Measurements from ENCODE around the gene IRGQ.
"Not testable (repeated sequence)": the region's sequence is repeated elsewhere in the genome, so short reads cannot be mapped to it uniquely, and the experiment has no call there.

The IRGQ gene

DNA sequence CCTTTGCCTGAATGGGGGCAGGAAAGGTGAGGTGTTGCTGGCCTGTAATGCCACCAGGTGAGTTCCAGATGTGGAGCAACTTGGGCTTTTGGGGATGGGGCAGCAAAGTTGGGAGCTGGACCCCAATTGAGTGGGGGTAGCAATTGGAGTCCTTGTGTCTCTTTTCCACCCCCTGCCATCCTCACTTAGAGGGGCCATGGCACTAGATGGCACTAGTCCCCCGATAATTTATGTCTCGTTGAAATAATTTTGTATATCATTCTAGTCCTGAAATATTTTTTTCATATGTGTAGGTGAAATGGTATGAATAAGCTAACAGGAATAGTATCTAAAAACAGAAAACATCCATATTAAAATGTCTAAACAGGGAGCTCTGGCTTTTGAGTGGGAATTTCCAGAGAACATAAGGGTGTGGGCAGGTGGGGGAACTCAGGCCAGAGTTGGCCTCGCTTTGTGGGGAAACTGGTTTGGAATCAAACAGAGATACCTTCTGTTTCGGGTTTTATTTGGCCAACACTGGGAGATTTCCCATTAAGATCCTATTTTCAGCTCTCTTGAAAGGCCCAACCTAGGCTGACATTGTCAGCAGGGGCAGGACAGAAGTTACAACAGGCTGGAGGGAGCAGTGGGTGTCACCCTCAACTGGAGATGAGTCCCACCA is 3.8 kb upstream of the IRGQ start:
- in situ Hi-C loops (cut with HindIII; ENCODE audit: low sequenced_read_pairs), result no loop called here

DNA sequence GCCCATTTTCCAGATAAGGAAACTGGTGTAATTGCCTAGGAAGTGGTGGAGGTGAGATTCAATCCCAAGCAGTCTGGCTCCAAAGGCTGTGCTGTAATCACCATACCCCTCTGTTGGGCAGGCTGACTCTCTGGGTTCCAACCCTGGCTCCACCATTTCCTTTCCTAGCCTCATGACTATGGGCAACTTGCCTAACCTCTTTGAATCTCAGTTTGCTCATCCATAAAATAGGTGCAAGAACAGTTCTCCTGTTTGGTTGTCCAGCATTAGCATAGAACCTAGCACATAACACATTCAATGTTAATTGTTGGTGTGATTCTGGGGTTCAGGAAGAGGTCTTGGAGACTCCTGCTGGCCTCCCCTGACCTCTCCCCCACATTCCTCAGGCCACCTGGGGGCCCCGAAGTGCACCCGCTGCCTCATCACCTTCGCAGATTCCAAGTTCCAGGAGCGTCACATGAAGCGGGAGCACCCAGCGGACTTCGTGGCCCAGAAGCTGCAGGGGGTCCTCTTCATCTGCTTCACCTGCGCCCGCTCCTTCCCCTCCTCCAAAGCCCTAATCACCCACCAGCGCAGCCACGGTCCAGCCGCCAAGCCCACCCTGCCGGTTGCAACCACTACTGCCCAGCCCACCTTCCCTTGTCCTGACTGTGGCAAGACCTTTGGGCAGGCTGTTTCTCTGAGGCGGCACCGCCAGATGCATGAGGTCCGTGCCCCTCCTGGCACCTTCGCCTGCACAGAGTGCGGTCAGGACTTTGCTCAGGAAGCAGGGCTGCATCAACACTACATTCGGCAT is 2.7 kb upstream of the IRGQ start:
- in situ Hi-C loops (cut with HindIII; ENCODE audit: low sequenced_read_pairs), result no loop called here

GRCh38 chr19:43597876-43598275 is 1.9 kb upstream of the IRGQ start:
- in situ Hi-C loops (cut with HindIII; ENCODE audit: low sequenced_read_pairs), result no loop called here

- in situ Hi-C loops (cut with HindIII; ENCODE audit: low sequenced_read_pairs), result no loop called here
Observed at GRCh38 chr19:43596842-43597461, 1.0 kb upstream of the IRGQ start.

DNA sequence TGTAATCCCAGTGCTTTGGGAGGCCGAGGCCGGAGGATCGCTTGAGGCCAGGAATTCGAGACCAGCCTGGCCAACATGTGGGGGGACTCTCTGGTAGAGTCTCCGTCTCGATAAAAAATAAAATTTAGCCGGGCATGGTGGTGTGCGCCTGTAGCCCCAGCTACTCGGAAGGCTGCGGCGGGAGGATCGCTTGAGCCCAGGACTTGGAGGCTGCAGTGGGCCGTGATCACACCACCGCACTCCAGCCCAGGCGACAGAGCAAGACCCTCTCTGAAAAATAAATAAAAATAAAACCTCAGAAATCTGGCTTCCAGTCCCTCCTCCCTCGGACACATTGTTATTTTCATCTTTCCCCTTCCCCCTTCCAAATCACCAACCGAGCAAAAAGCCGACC is 332 bp downstream of the IRGQ start:
- in situ Hi-C loops (cut with HindIII; ENCODE audit: low sequenced_read_pairs), result no loop called here

DNA sequence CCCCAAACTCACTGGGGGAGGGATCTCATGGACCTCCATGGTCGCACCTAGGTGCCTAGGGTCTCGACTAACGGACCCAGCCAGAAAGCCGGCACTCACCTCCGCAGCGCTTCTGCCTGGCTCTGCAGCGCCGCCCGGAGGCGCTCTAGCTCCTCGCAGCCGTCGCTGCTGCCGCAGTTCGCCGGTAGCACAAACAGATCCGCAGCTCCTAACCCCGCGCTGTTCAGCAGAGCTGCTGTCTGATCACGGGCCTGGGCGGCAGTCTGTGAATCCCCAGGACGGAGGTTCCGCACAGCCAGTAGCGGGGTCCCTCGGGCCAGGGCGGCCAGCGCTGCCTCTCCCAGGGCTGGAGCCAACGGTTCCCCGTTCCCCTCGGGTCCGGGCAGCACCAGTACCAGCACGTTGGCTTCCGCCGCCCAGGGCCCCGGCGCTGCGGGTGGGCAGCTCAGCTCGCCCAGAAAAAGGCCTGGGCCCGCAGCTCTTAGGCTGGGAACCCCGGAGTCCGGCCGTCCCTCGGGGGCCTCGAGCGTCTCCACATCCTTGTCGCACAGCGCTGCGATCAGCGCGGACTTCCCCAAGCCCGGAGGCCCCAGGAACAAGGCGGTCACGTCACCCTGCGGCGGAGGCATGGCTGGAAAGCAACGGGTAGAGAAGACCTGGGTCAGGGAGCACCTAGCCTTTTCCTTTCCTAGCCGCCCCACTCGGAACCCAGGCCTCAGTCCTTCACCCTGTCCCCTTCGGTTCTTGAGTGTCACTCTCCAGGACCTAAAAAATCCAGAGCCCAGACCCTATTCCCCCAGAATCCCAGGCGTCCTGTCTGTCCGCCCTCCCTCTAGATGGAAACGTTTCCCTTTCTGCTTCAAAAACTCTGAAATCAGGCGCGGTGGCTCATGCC is 977 bp downstream of the IRGQ start:
- in situ Hi-C loops (cut with HindIII; ENCODE audit: low sequenced_read_pairs), result no loop called here

GRCh38 chr19:43594081-43594697 is 1.7 kb downstream of the IRGQ start:
- in situ Hi-C loops (cut with HindIII; ENCODE audit: low sequenced_read_pairs), result no loop called here

DNA sequence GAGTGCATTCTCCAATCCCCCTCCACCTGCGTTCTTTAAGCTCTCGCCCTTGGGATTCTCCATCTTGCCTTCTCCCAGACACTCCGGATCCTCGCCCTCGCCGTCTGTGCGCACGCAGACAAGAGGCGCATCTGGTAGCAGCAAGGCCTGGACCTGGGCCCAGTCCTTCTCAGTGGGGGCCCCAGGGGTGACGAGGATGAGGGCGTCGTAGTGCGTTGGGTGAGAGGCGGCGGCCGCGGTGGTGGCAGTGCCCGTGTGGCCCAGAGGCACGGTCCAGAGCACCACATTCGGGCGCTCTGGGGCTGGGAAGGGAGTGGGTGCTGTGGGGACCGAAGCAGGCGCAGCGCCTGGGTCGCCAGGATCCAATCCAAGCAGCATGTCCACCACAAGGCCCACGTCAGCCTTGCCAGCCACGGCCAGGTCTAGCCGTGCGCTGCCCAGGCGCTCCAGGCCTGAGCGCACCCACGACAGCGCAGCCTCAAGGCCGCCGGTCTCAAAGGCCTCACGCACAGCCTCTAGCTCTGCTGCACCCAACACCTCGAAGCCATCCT is 3.1 kb downstream of the IRGQ start:
- in situ Hi-C loops (cut with HindIII; ENCODE audit: low sequenced_read_pairs), result no loop called here

DNA sequence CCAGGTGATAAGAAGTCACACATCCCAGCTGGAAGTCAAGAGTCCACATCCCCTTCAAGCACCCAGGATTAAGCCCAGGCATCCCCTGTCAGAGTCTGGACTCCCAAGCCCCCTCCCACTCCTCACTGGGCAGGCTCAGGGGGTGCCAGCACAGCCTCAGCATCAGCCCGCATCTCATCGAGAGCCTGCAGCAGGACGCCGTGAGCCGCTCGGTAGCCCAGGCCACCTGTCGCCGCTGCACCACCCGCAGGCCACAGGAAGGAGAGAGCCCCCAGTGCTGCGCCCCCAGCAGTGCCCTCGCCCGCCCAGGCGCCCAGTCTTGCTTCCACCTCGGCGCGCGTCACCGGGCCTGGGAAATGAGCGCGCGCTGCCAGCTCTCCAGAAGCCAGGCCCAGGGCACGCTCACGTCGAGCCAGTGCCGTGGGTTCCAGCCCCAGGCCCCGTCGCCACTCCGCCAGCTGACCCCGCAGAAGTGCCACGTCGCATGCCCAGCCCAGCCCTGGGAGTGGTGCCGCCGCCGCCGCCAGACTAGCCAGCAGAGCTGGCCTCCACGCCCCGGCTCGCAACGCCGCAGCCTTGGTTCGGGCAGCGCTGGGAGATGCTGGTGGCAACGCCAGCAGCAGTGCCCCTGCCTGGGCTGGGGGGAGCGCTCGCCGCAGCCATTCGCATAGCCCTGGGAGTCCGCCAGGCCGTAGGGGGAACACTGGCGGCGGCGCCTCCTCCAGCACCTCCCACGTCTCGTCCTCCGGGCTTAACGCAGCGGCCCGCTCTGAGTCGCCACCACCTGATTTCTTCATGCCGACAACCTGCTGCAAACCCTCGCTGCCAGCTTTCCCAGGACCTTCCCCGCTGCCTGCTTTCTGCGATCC is 3.8 kb downstream of the IRGQ start:
- in situ Hi-C loops (cut with HindIII; ENCODE audit: low sequenced_read_pairs), result no loop called here

DNA sequence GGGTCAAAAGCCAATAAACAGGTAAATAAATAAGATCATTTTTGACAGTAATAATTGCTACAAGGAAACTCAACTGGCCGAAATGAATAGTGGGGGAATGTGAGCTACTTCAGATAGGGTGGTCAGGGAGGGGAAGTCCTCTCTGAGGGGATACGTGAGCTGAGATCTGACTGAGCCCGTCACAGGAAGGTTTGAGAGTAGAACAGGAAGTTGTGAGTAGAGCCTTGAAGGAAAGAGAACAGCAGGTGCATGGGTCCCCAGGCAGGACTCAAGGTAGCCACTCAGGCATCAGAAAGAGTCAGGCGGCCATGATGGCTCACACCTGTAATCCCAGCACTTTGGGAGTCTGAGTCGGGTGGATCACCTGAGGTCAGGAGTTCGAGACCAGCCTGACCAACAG is 6.3 kb downstream of the IRGQ start:
- in situ Hi-C loops (cut with HindIII; ENCODE audit: low sequenced_read_pairs), result no loop called here

DNA sequence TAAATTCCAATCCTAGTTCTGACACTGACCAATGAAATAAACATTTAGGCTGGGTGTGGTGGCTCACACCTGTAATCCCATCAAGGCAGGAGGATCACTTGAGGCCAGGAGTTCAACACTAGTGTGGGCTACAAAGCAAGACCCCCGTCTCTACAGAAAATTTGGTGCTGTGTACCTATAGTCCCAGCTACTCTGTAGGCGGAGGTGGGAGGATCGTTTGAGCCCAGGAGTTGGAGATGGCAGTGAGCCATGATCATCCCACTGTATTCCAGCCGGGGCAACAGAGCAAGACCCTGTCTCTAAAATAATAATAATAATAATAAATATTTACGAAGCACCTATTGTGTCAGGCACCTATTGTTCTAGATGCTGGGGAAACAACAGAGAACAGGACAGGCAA is 6.7 kb downstream of the IRGQ start:
- in situ Hi-C loops (cut with HindIII; ENCODE audit: low sequenced_read_pairs), result no loop called here

DNA sequence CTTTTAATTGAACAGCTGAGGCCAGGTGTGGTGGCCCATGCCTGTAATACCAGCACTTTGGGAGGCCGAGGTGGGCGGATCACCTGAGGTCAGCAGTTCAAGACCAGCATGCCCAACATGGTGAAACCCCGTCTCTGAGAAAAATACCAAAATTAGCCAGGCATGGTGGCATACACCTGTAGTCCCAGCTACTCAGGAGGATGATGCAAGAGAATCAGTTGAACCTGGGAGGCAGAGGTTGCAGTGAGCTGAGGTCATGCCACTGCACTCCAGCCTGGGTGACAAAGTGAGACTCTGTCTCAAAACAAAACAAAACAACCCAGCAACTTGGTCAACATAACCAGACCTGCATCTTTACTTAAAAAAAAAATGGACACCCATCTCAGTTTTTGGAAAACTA is 8.9 kb downstream of the IRGQ start:
- in situ Hi-C loops (cut with HindIII; ENCODE audit: low sequenced_read_pairs), result not testable (repeated sequence)

DNA sequence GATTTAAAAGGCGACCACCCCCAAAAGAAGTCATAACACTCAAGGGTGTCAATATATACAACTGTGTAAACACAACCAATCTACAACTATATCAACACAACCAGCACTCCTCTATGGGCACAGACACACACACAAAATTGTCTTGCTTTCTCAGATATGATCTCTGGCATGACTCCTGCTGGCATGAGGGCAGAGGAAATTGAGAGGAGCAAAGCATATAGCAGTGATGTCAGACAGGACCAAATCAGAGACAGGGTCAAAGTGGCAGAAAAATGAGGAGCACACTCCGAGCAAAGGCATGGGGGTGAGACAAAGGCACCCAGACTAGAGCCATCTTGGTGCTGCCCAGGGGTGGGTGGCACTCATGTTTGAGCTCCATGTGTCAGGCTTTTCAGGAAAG is 9.6 kb downstream of the IRGQ start:
- in situ Hi-C loops (cut with HindIII; ENCODE audit: low sequenced_read_pairs), result no loop called here

GRCh38 chr19:43584484-43584883 is 11.4 kb downstream of the IRGQ start:
- in situ Hi-C loops (cut with HindIII; ENCODE audit: low sequenced_read_pairs), result no loop called here

- in situ Hi-C loops (cut with HindIII; ENCODE audit: low sequenced_read_pairs), result no loop called here
Observed at GRCh38 chr19:43582495-43582894, 13.4 kb downstream of the IRGQ start.

GRCh38 chr19:43581467-43581866 is 14.5 kb downstream of the IRGQ start:
- in situ Hi-C loops (cut with HindIII; ENCODE audit: low sequenced_read_pairs), result no loop called here

DNA sequence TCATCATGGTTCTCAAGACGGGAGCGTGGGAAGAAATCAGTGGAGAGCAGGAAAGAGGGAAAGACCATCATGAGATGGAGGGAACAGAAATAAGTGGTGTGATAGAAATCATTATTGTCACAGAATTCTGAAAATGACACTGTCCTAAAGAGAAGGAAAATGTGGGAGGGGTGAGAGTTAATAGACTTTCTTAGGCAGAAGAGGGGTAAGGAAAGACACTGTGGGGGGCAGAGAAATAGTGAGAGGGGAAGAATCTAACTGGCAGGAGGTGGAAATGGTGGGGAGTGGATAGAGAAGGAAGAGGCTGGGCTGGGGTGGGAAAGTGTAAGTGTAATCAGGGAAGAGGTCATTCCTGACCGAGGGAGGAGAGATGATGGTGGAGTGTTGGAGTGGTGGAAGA is 17.1 kb downstream of the IRGQ start:
- in situ Hi-C loops (cut with HindIII; ENCODE audit: low sequenced_read_pairs), result loop anchor here (5.0 kb wide), 1 partner anchor 41 kb away; no protein-coding TSS in a partner anchor

DNA sequence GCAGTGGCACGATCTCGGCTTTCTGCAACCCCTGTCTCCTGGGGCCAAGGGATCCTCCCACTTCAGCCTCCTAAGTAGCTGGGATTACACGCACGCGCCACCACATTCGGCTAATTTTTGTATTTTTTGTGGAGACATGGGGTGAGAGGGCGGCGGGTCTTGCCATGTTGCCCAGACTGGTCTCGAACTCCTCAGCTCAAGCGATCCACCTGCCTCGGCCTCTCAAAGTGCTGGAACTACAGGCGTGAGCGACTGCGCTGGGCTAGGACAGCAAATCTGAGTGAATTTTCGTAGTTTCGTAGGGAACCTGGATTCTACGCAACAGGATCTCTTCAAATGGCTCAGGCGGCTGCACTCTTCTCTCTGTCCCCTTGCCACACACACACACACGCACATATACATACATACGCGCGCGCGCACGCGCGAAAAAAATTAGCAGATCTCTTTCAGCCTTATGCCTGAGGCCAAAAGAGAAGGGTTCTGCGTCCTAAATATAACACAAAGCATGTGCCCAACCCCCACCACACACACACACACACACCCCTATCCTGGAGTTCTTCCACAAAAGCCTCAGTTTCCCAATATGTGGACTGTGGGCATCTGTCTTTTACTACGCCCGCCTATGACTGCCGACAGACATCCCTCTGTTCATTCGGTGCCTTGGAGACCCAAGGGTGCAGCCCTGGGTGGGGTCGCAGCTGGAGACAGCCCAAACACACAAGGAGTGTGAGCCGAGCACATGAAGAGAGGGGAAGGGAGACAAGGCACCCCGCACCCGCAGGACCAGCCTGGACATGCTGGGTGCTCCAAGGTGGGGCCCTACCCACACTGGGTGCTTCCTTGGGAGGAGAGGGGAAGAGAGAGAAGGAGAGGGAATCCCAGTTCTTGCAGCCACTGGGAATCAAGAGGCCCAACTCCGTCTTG is 19.7 kb downstream of the IRGQ start:
- in situ Hi-C loops (cut with HindIII; ENCODE audit: low sequenced_read_pairs), result loop anchor here (5.0 kb wide), 1 partner anchor 39 kb away; no protein-coding TSS in a partner anchor
